Right lobe of liver (tissue), 4 donors: Measurements from ENCODE around the gene PPP1R1B.

Source experiments
- CTCF ChIP-seq, 4 donors: fragments of 200-600 bp in 3 of 4; fragments of 450-650 bp in 1 of 4; IDR thresholded peaks; one replicate each; pipeline versions ENCODE4 v1.5.1 to v1.8.0; 2016 to 2022; ENCODE audit warnings: antibody characterized with exemption in 4 of 4, mild to moderate bottlenecking in 2 of 4
- POLR2A ChIP-seq: fragments of 450-650 bp; IDR thresholded peaks from one replicate; pipeline ENCODE4 v1.6.1; 2017; ENCODE audit warnings: antibody characterized with exemption, mild to moderate bottlenecking
- donor health status: DM: no; HTN: no; CAD: no.
- donor health status: DM: no; HTN: no; CAD: no.
- donor health status: DM: no; HTN: yes; CAD: no.

GRCh38 chr17:39666231-39666600 is 39.5 kb downstream of the PPP1R1B start:
- TF ChIP-seq POLR2A (no peak), CTCF (IDR thresholded peaks at IDR 0.05) (no peak)
